GM18868 (cell line): ENCODE measurements around the gene RNF112.

Experiments
- ATAC-seq: cut with Tn5 transposase; IDR thresholded peaks from one replicate; pipeline ENCODE4 v1.9.1; 2021; ENCODE audit warnings: mild to moderate bottlenecking, moderate library complexity; ENCODE audit not compliant: unreplicated experiment

RNF112 gene, protein sequence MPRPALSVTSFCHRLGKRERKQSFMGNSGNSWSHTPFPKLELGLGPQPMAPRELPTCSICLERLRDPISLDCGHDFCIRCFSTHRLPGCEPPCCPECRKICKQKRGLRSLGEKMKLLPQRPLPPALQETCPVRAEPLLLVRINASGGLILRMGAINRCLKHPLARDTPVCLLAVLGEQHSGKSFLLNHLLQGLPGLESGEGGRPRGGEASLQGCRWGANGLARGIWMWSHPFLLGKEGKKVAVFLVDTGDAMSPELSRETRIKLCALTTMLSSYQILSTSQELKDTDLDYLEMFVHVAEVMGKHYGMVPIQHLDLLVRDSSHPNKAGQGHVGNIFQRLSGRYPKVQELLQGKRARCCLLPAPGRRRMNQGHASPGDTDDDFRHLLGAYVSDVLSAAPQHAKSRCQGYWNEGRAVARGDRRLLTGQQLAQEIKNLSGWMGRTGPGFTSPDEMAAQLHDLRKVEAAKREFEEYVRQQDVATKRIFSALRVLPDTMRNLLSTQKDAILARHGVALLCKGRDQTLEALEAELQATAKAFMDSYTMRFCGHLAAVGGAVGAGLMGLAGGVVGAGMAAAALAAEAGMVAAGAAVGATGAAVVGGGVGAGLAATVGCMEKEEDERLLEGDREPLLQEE

DNA sequence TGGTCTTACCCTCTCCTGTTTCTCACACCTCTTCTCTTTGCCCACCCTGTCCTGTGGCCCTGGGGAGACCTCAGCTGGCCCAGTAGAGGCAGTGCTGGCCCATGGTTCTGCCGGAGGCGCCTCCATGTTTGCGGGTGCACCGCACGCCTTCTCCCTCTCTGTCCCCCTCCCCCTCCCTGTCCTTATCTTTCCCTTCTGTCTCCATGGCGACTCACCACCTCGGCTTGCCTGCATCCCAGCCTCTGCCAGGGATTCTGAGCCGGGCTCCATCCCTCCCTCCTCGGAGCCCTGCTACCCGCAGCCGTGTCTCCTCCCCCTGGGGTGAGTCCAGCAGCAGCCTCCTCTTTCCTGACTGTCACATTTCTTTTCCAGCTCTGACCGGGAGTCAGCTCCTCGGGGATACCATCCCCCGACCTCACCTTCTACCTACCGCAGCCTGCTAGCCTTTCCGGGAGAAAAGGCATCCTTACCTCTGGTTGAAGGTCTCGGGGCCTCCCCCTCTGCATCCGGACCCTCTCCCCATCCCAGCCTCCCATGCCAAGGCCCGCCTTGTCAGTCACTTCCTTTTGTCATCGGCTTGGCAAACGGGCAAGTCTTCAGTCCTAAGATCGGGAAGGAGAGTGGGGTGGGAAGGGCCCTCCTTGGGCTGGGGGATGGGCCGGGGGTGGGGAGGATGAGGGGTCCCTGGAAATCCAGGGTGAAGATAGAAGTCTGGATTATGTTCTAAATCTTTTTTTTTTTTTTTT lies at the start of gene RNF112:
TSS of gene RNF112 (plus strand) at position 358 of the 746 bp plus-strand sequence. CDS start at position 535, 177 bp downstream.
- no peak for ATAC-seq

DNA sequence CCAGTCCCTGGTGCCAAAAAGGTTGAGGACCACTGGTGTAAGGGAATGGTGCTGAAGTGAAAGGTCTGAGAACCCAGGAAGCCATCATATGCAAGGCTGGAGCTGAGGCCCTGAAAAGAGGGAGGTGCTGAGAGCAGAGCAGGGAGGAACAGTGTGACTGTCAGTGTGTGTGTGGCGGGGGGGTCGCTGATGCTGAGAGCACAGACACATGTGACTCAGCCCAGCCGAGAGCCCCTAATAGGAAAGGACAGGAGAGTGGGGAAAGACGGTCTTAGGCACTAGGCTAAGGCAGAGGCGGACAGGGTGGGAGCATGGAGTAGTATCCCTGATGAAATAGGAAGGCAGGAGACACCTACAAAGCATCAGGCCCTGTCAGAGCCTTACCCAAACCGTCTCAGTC lies 49.7 kb upstream of the RNF112 start:
- ATAC-seq = no peak

DNA sequence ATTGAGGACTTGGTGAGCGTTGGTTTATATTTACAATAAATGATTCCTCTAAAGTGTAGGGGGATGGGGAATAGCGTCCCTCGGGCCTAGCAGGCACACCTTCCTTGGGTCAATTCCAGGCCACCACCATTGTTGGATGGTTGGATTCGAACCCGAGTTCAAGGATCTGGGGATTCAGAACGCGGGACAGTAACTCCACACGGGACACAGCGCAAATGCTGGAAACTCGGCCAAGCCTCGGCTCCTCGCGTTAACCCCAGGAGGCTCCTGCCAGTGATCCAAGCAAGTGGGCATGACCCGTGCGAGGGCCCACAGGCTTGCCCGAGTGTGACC lies 49.1 kb upstream of the RNF112 start:
- no peak for ATAC-seq

DNA sequence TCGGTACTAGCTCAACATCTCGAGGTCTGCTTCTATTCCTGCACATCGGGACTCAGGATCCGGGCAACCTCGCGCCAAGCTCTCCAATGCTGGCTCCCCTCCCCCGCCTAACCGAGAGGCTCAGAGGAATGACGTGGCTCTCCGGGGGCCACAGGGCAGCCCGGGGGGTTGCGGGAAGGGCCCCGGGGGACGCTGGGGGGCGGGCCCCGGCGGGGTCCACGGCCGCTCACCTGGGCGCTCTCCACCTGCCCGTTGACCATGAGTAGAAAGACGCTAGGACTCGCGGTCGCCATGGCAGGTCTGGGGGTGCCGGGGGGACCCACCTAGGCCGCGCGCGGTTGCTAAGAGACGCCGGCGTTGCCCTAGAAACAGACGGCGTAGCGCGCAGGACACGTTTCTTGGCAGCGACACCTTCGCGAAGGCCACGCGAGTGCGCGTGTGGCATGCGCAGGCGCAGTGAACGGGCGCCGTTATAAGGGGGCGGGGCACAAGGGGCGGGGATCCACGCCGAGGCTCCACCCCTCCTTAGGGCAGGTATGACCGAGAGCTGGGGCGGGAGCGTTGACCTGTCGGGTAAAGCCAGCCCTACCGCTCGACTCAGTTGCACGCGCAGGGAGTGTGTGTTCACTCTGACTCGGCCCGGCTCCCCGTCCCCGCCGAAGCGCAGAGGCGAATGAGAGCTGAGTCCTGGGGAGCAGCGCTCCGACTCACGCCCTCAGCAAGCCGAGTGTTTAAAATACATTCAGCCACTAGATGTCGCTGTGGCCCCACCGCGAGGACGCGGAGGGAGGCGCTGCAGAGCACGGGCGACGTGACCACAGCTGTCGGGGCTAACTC lies 48.5 kb upstream of the RNF112 start, which contains the start of gene B9D1:
TSS of gene B9D1 (minus strand) at position 447 of the 837 bp plus-strand sequence. CDS start at position 293, 154 bp downstream.
- peak; percentile 82 for ATAC-seq

DNA sequence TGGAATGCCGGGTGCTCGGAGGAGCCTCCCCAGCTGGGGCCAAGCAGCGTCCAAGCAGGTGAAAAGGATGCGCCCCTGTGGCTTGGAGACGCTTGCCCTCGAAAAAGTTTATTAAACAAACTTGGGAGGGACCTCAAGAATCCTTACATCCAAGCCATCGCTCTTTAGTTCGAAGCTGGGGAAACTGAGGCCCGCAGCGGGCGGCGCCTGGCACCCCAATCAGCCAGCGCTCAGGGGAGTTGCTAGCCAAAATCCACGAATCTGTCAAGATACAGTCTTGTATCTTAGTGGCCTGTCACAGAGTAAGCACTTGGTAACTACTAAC lies 48.0 kb upstream of the RNF112 start:
- ATAC-seq = no peak

DNA sequence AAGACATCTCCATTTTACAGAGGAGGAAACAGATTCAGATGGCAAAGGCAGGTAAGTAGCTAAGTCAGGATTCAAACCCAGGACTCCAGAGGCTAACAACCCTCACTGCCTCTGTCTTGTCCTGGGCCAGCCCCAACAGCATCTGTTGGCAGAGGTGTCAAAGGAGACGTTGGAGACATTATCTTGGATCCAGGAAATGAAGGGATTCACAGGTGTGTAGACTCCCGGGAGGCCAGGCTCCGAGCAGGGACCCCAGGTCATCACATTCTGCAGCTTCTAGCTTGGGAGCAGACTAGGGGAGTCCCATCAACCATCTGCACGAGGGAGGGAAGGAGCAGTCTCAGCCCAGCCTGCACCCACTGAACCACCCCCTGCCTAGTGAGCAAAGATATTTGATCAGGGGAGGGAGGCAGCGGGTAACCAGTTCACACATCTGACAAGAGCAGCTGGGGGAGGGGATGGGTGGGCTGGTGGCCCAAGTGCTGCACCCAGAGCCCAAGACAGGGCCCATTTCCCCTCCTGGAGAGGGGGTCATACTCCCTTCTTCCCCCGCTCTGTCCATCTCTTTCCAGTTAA lies 47.5 kb upstream of the RNF112 start:
- ATAC-seq = no peak

DNA sequence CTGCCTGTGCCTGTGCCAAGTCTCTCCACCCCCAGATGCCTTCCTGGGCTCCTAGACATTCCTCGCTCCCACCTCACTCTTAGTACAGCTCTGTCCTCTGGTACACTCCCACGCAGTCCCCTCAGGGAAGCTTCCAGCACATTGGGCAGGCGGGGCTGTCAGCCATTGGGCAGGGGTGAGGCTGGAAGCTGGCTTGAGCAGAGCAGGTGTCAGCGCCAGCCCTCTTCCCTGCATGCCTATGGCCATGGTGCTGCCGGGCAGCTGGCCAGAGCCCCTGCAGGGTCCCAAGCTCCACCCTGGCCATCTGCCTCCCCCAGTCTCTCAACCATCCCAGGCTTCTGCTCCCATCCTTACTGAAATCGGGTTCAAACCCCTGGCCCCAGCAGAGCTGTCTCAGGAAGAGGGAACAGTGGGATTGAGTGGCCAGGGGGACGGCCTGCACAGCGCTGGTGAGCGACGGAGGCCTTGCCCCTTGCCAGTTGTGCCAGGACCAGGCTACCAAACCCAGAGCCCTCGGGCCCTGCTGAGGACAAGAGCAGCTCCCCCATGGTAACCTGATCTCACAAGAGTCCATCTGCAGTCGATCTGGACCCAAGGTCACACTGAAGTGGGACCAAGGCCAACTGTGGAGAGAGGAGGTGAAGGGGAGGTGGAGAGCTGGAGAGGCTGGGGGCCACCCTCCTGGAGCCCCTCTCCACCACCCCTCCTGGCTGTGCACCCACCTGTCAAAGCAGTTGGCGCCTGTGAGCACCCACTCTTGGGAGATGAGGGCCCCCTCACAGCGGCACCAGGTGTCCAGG lies 46.1 kb upstream of the RNF112 start:
- ATAC-seq = no peak

DNA sequence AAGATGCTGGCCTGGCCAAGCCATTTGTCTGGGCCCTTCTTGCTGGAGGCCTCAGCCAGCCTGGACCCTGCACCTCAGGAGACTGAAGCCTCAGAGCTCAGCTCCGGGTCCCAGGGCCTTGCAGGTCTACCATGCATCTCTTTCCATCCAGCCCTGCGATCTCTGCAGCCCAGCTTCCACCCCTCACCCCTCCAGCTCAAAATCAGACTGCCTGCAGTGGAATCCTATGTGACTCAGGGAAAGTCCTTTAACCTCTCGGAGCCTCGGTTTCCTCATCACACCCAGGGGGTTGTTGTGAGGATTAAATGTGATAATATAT lies 45.6 kb upstream of the RNF112 start:
- ATAC-seq = no peak

DNA sequence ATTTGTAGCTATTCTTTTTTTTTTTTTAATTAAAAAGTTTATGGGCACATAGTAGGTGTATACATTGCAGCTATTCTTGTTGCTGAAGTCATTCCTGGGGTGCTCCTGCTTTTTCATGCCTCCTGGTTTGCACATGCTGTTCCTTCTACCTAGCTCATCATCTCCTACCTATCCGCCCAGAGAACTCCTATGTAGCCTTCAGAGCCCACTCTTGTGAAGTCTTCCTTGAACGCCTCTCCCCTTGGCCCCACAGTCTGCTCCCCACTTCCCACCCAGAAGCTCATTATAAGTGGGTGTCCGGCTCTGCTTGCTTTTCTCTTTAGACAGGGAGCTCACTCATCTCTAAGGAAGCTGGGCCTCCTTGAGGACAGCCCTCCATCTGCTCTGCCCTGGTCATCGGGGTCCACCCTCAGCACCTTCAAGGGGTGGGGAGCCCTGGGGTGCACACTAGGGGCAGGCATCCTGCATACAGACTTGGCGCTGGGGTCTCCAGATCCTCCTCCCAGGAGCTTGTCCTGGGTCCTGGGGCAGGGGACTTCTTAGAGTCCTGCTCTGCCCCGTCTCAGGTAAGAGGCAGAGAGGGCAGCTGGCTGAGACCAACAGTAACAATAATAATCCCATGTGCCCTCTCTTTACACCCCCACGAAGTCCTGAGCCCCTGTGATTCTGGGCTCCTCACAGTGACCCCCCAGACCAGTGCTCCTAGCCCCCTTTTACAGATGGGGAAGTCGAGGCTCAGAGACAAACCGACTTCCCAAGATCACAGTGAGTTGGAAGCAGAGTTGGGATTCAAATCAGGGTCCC lies 45.0 kb upstream of the RNF112 start:
- no peak for ATAC-seq

DNA sequence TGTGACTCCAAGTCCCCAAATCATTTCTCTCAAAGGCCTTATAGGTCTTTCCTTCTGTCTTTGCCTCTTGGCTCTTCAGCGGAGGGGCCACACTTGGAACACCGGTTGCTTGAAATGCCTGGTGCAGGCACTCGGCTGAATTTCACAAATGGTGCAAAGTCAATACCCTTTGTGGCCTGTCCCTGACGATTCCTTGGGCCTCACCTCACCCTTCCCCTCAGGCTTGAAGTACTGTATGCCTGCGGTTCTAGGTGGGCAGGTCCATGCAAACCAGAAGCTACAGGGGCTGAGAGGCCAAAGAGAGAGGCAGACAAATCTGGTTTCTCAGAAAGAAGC lies 44.4 kb upstream of the RNF112 start:
- no peak for ATAC-seq

DNA sequence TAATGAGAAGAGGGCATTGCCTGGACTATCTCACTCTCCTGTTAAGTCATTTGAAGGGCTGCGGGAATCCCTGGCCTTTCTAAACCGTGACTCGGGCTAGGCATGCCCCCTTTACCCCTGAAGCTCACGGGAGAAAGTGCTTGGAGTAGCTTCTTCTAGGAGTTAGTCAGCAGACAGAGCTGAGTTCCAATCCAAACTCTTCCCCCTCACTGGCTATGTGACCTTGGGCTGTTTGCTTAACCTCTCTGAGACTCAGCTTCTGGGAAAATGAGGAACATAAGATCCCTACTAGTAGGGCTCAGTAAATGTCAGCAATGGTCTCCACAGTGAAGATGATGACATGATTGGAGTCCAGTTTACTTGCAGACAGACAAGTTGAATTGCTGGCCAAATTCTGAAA lies 42.8 kb upstream of the RNF112 start:
- no peak for ATAC-seq

DNA sequence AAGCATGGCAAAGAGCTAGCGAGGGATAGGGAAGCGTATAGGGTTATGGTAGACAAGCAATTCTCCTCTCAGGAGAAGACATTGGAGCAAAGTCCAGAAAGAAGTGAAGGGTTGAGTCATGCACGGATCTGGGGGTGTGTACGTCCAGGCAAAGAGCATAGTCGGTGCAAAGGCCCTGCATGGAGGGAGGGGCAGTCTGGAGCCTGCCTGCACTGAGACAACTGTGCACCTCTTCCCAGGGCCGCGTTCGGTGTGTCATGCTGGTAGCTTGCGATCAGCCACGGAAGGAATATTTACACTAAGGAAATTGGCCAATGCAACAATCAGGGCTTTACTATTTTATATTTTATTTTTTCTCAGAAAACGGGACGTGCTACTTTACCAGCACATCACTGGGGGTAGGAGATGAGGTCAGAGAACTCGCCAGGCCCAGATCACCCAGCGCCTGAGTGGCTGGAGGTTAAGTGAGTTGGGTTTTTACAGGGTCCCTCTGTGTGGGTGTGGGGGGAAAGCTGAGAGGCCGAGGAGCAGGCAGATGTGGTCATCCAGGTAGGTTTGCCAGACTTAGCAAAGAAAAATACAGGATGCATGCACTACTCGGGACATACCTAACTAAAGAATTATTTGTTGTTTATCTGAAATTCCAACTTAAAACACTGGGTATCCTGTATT lies 41.8 kb upstream of the RNF112 start:
- no peak for ATAC-seq

DNA sequence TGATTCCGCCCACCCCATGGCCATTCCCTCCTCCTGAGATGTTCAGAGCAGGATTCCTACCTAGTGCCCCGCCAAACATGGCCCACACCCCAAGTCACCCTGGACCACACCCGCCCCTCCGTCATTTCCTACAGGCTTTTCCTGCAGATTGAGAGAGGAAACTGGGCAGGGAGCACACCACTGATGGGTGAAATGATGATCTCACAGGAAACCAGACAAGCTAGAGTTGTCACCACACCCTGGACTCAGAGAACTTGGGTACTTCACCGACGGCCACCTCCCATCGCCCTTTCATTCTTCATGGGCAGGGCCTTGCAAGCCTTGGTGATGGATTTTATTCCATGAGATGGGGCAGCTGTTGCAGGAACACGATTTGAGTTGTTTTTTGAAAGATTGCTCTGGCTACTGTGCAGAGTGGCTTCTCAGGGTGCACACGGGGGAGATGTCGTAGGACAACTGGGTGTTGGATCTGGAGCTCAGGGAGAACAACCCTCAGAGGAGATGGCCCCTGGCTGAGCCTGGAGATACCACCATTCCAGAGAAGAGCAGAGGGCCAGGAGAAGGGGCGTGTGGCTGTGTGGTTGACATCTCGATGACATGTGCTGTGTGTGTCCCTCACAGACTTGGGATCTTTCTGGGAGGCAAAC lies 41.1 kb upstream of the RNF112 start:
- ATAC-seq = no peak

DNA sequence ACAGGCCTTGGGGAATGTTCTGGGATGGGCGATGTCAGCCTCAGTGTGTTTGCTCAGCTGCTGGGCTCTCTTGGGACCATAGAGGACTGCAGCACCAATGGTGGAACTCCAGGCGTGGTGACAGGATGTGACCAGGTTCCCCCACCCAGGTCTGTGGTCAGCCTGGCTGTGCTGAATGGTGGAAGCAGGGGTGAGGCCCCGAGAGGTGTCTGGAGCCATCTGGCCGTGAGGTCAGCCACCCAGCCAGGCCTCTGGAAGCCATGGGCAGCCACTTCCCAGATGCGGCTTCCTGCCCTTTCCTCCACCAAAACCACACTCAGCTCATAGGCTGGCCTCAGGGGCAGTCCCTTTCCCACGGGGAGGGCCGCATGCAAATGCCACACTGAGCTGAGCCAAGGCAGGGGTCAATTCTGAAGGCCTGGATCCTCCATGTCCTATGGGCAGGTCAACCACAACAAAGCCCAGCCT lies 40.5 kb upstream of the RNF112 start:
- no peak for ATAC-seq

DNA sequence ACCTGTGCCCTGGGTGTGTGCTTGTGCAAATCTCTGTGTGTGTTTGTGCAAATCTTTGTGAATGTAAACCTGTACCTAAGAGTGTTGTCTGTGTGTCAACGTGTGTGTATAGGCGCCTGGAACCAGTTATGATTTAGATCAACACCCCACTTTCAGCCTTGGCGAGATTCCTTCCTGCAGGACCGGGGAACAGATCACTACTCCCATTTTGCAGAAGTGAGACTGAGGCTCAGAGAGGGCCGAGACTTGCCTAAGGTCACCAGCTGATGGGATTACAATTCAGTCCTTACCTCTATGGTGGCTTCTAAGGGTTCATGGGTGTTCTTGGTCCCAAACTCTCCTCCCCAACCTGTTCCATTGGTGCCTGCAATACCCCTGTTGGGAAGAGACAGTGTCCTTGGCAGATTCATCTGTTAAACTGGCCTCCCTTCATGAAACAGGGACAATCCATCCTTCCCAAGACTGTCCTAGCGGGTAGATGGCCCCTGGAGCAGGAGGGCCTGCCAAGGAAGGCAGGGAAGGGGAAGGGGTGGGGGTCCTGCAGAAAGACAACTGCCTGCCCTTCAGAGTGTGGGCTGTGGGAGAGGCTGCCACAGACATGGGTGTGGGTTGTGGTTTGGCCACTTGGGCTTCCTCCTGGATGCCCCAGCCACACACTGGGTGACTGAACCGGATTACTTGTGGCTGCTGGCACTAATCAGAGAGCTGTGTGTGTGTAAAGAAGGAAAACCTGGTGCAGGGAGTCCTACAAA lies 39.6 kb upstream of the RNF112 start:
- ATAC-seq = no peak

DNA sequence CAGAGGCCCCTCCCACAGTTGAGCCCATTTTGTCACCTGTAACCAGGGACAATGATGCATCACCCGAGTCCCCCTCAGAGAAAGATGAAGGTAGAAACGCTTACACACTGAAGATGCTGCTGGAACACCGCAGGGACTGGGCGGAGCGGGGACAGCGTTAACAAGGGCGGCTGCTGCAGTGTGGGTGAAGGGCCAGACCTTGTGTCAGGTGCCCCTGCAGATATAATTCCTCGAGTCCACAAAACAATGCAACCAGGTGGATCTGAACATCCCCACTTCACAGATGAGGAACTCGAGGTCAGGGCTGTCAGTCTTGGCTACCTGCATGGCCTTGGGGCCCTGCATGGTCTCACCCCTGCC lies 39.0 kb upstream of the RNF112 start:
- ATAC-seq = no peak

DNA sequence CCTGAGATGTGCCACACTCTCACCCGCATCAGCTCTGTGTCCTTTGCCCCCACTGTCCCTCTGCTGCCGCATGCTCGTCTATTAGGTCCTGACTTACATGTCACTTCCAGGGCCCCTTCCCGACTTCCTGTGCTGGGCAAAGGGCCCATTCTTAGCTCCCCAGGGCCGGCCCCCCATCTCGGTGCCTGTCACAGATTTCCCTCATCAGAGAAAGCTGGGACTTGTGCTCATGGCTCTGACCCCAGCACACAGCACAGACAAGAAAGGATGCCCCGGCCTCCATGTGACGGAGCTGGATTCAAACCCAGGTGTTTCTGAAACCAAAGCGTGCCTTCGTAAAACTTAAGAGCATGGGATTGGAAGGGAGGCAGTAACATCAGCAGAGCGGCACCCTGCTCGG lies 38.6 kb upstream of the RNF112 start:
- ATAC-seq = no peak
